Fibroblast of lung (primary cell): ENCODE results near the gene KRTAP5-9. TPM values are rescaled to one million over a fixed set of nuclear protein-coding genes. Genes with fewer than 3 reads are reported as not detected.
A peak's percentile ranks its signal among the peaks of the same experiment; 100 is the strongest.

Experiments used
- DNase-seq, 2 donors: peaks; one replicate each; pipeline versions ENCODE4 v3.0.0 to v3.0.0-alpha.2; 2010; ENCODE audit warnings: low read depth in 2 of 2
- H2AFZ ChIP-seq: 2 replicates; pipeline ENCODE4 v1.5.1; 2012; ENCODE audit warnings: low read length, control low read depth, inconsistent platforms
- H3K27ac ChIP-seq: 2 replicates; pipeline ENCODE4 v1.5.1; 2011; ENCODE audit warnings: low read length, control low read depth; ENCODE audit not compliant: insufficient read depth
- H3K27me3 ChIP-seq: 2 replicates; pipeline ENCODE4 v1.5.1; 2011; ENCODE audit warnings: mild to moderate bottlenecking, low read length; ENCODE audit not compliant: control insufficient read depth, insufficient read depth
- H3K36me3 ChIP-seq: 2 replicates; pipeline ENCODE4 v1.5.1; 2011; ENCODE audit warnings: low read length; ENCODE audit not compliant: control insufficient read depth, insufficient read depth
- H3K4me1 ChIP-seq: 2 replicates; pipeline ENCODE4 v1.5.1; 2011; ENCODE audit warnings: low read length; ENCODE audit not compliant: control insufficient read depth, insufficient read depth; ENCODE audit errors: extremely low read depth
- H3K4me2 ChIP-seq: 2 replicates; pipeline ENCODE4 v1.5.1; 2011; ENCODE audit warnings: low read length, control low read depth; ENCODE audit not compliant: insufficient read depth; ENCODE audit errors: extremely low read depth
- H3K4me3 ChIP-seq, 4 experiments: fragments of 200-600 bp in 1 of 4; sonication (generic) in 1 of 4; replicated peaks in 1 of 4; 2 replicates each; pipeline ENCODE4 v1.5.1; 2011 to 2016; ENCODE audit warnings: low read length in 4 of 4, low read depth in 3 of 4, mild to moderate bottlenecking in 3 of 4, control low read depth in 2 of 4, inconsistent platforms in 1 of 4, mixed read lengths in 1 of 4; ENCODE audit not compliant: insufficient read depth in 1 of 4; ENCODE audit errors: control extremely low read depth in 1 of 4
- H3K79me2 ChIP-seq: 2 replicates; pipeline ENCODE4 v1.5.1; 2012; ENCODE audit warnings: mild to moderate bottlenecking, low read length, inconsistent platforms; ENCODE audit not compliant: control insufficient read depth, insufficient read depth
- H3K9ac ChIP-seq: 2 replicates; pipeline ENCODE4 v1.5.1; 2011; ENCODE audit warnings: mild to moderate bottlenecking, low read length, control low read depth; ENCODE audit not compliant: insufficient read depth
- H3K9me3 ChIP-seq: 2 replicates; pipeline ENCODE4 v1.5.1; 2012; ENCODE audit warnings: low read depth, low read length; ENCODE audit not compliant: control insufficient read depth, insufficient read depth
- H4K20me1 ChIP-seq: 2 replicates; pipeline ENCODE4 v1.5.1; 2011; ENCODE audit warnings: low read length; ENCODE audit not compliant: control insufficient read depth, insufficient read depth; ENCODE audit errors: extremely low read depth
- CTCF ChIP-seq, 2 donors: IDR thresholded peaks in 1 of 2; conservative IDR thresholded peaks in 1 of 2; 1 replicate in 1 of 2; 2 replicates in 1 of 2; pipeline ENCODE4 v1.5.1; 2011 to 2012; ENCODE audit warnings: low read length in 2 of 2, control low read depth in 1 of 2, inconsistent platforms in 1 of 2, low read depth in 1 of 2, mild to moderate bottlenecking in 1 of 2
- EZH2 ChIP-seq: IDR thresholded peaks from 2 replicates; pipeline ENCODE4 v1.5.1; 2012; ENCODE audit warnings: low read length, control low read depth, mild to moderate bottlenecking; ENCODE audit errors: missing control alignments
- polyA plus RNA-seq, 2 donors: library from polyadenylated mRNA; depleted of rRNA in 1 of 2; stranded (reverse) in 1 of 2; unstranded in 1 of 2; fragments of >200 nt; gene quantifications; 2 replicates each; pipeline ENCODE4 v1.2.1, GENCODE V29; 2011 to 2012; ENCODE audit warnings: missing spikeins in 1 of 2
- total RNA-seq: library from RNA; depleted of rRNA; stranded (reverse); fragments of >200 nt; gene quantifications from 2 replicates; pipeline ENCODE4 v1.2.1, GENCODE V29; 2014

The KRTAP5-9 gene
- total and polyA plus RNA-seq, 2 donors (not counting 1 experiment from before 2014, with no cell fraction given): not detected

GRCh38 chr11:71562120-71562519, 13.9 kb downstream of the KRTAP5-9 start:
- no peaks in the 10 kb centered on the region for H3K4me1 ChIP-seq
- no peaks in the 10 kb centered on the region for H3K9me3 ChIP-seq
- TF ChIP-seq CTCF (conservative IDR thresholded peaks at IDR 0.05 in 1 of 2, IDR thresholded peaks at IDR 0.05 in 1 of 2; ENCODE audit: low read depth in 1 of 2, low read length in 2 of 2): no peak
- no peaks in the 10 kb centered on the region for H3K79me2 ChIP-seq
- H3K9ac ChIP-seq: no peak overlapping the region
- no peak overlapping the region for H3K4me3 ChIP-seq
- H3K36me3 ChIP-seq: no peaks in the 10 kb centered on the region
- H3K27me3 ChIP-seq: no peaks in the 10 kb centered on the region
- no peak for DNase-seq
- H3K4me2 ChIP-seq: no peak overlapping the region
- H3K27ac ChIP-seq: no peak overlapping the region
- H4K20me1 ChIP-seq: no peaks in the 10 kb centered on the region
- no peak overlapping the region for H2AFZ ChIP-seq

GRCh38 chr11:71563406-71563805, 15.2 kb downstream of the KRTAP5-9 start:
- Histone ChIP-seq H3K36me3 (no peaks in the 10 kb centered on the region), H3K79me2 (no peaks in the 10 kb centered on the region), H3K27me3 (no peaks in the 10 kb centered on the region), H2AFZ (no peak overlapping the region), H3K4me2 (no peak overlapping the region), H3K9ac (no peak overlapping the region), H3K9me3 (no peaks in the 10 kb centered on the region), H3K4me1 (no peaks in the 10 kb centered on the region), H3K4me3 (no peak overlapping the region), H4K20me1 (no peaks in the 10 kb centered on the region), H3K27ac (no peak overlapping the region)
- DNase-seq: peak; percentile 29 to 39
- TF ChIP-seq CTCF (conservative IDR thresholded peaks at IDR 0.05 in 1 of 2, IDR thresholded peaks at IDR 0.05 in 1 of 2; ENCODE audit: low read depth in 1 of 2, low read length in 2 of 2): peak; percentile 26 to 48
- no peak for TF ChIP-seq EZH2

GRCh38 chr11:71564430-71564829, 16.2 kb downstream of the KRTAP5-9 start:
- no peak for DNase-seq
- Histone ChIP-seq H3K4me2 (no peak overlapping the region), H3K79me2 (no peaks in the 10 kb centered on the region), H3K27ac (no peak overlapping the region), H3K4me3 (no peak overlapping the region), H3K9me3 (no peaks in the 10 kb centered on the region), H3K9ac (no peak overlapping the region), H4K20me1 (no peaks in the 10 kb centered on the region), H3K4me1 (no peaks in the 10 kb centered on the region), H2AFZ (no peak overlapping the region), H3K36me3 (no peaks in the 10 kb centered on the region), H3K27me3 (no peaks in the 10 kb centered on the region)
- TF ChIP-seq CTCF (conservative IDR thresholded peaks at IDR 0.05 in 1 of 2, IDR thresholded peaks at IDR 0.05 in 1 of 2; ENCODE audit: low read depth in 1 of 2, low read length in 2 of 2): no peak
- no peak for TF ChIP-seq EZH2
